HCT116 (cell line): ENCODE data around the gene ALAD.

Source experiments
- JUND ChIP-seq: IDR thresholded peaks from 2 replicates; pipeline ENCODE4 v1.6.1; 2012
- SP1 ChIP-seq: IDR thresholded peaks from 2 replicates; pipeline ENCODE4 v1.6.1; 2012; ENCODE audit warnings: low read depth
- YY1 ChIP-seq: IDR thresholded peaks from 2 replicates; pipeline ENCODE4 v1.6.1; 2011; ENCODE audit warnings: low read length, low read depth, moderate library complexity, mild to moderate bottlenecking; ENCODE audit not compliant: insufficient replicate concordance; ENCODE audit errors: extremely low read depth
- TF ChIP-seq, protein P1 (sequence below), 3 experiments: fragments of 200-600 bp in 1 of 3; sonication (generic) in 1 of 3; IDR thresholded peaks in 2 of 3; conservative IDR thresholded peaks in 1 of 3; 2 replicates each; pipeline ENCODE4 v1.5.1; 2012 to 2017; ENCODE audit warnings: low read depth in 2 of 3, low read length in 2 of 3, antibody characterized with exemption in 1 of 3, borderline replicate concordance in 1 of 3, control low read depth in 1 of 3, mild to moderate bottlenecking in 1 of 3, mixed read lengths in 1 of 3, mixed run types in 1 of 3, moderate library complexity in 1 of 3; ENCODE audit not compliant: insufficient read depth in 1 of 3

DNA sequence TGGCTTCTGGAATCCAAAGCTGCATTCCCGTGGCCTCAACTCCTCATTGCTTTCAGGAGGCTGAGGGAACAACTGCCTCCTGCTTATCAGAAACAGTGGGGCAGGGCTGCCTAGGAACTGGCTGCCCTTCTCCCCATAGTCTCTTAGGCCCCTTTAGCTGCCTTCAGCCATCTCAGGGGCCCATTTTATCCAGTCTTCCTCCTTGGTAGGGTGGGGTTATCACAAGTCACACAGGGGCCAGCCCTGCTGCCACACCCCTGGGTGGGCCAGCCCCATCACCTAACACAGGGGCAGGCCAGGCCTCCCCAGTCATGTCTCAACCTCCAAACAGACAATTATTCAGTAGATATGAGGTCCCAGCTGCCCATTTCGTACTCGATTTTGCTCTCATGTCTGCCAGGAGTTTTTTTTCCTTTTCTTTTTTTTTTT is 3.9 kb downstream of the ALAD start:
- TF ChIP-seq, protein P1, sequence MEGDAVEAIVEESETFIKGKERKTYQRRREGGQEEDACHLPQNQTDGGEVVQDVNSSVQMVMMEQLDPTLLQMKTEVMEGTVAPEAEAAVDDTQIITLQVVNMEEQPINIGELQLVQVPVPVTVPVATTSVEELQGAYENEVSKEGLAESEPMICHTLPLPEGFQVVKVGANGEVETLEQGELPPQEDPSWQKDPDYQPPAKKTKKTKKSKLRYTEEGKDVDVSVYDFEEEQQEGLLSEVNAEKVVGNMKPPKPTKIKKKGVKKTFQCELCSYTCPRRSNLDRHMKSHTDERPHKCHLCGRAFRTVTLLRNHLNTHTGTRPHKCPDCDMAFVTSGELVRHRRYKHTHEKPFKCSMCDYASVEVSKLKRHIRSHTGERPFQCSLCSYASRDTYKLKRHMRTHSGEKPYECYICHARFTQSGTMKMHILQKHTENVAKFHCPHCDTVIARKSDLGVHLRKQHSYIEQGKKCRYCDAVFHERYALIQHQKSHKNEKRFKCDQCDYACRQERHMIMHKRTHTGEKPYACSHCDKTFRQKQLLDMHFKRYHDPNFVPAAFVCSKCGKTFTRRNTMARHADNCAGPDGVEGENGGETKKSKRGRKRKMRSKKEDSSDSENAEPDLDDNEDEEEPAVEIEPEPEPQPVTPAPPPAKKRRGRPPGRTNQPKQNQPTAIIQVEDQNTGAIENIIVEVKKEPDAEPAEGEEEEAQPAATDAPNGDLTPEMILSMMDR (IDR thresholded peaks at IDR 0.05 in 2 of 3, conservative IDR thresholded peaks at IDR 0.05 in 1 of 3; ENCODE audit: borderline replicate concordance in 1 of 3, insufficient read depth in 1 of 3, low read depth in 2 of 3, low read length in 2 of 3): no peak
- TF ChIP-seq JUND: no peak
- no peak for TF ChIP-seq SP1
- TF ChIP-seq YY1: no peak
